MM.1S (cell line): Measurements from ENCODE around the gene ADGRV1.

ENCODE experiments used
- DNase-seq: peaks from one replicate; pipeline ENCODE4 v3.0.0-alpha.2; 2015
- H2AFZ ChIP-seq: fragments of 300-600 bp; sonication (generic); 2 replicates; pipeline ENCODE4 v1.6.0; 2016; ENCODE audit warnings: antibody characterized with exemption, low read length
- H3F3A ChIP-seq: fragments of 300-600 bp; sonication (generic); 2 replicates; pipeline ENCODE4 v1.6.1; 2016; ENCODE audit warnings: mild to moderate bottlenecking, antibody characterized with exemption, low read length, moderate library complexity, mixed read lengths; ENCODE audit not compliant: insufficient read depth
- H3K27ac ChIP-seq: fragments of 300-600 bp; sonication (generic); 2 replicates; pipeline ENCODE4 v1.5.1; 2016; ENCODE audit warnings: mild to moderate bottlenecking, low read length
- H3K27me3 ChIP-seq: fragments of 300-600 bp; sonication (generic); replicated peaks from 2 replicates; pipeline ENCODE4 v1.6.0; 2016; ENCODE audit warnings: low read length; ENCODE audit not compliant: insufficient read depth
- H3K36me3 ChIP-seq: fragments of 300-600 bp; sonication (generic); replicated peaks from 2 replicates; pipeline ENCODE4 v1.6.1; 2016; ENCODE audit warnings: mild to moderate bottlenecking, low read length, mixed read lengths; ENCODE audit not compliant: insufficient read depth
- H3K4me1 ChIP-seq: fragments of 300-600 bp; sonication (generic); 2 replicates; pipeline ENCODE4 v1.6.1; 2016; ENCODE audit warnings: low read length, mixed read lengths
- H3K4me2 ChIP-seq: fragments of 300-600 bp; sonication (generic); 2 replicates; pipeline ENCODE4 v1.6.0; 2016; ENCODE audit warnings: low read depth, low read length
- H3K4me3 ChIP-seq: fragments of 300-600 bp; sonication (generic); 2 replicates; pipeline ENCODE4 v1.5.1; 2016; ENCODE audit warnings: low read length, mixed read lengths
- H3K79me2 ChIP-seq: fragments of 300-600 bp; sonication (generic); 2 replicates; pipeline ENCODE4 v1.6.1; 2016; ENCODE audit warnings: mixed run types, low read length, mixed read lengths
- H3K9ac ChIP-seq: fragments of 300-600 bp; sonication (generic); 2 replicates; pipeline ENCODE4 v1.6.1; 2016; ENCODE audit warnings: low read length, mixed read lengths
- H3K9me2 ChIP-seq: fragments of 300-600 bp; sonication (generic); replicated peaks from 2 replicates; pipeline ENCODE4 v1.6.1; 2016; ENCODE audit warnings: mild to moderate bottlenecking, low read length, mixed read lengths; ENCODE audit not compliant: insufficient read depth
- H3K9me3 ChIP-seq: fragments of 300-600 bp; sonication (generic); replicated peaks from 2 replicates; pipeline ENCODE4 v1.6.1; 2016; ENCODE audit warnings: mild to moderate bottlenecking, low read length, mixed read lengths; ENCODE audit not compliant: insufficient read depth
- H4K20me1 ChIP-seq: fragments of 300-600 bp; sonication (generic); 2 replicates; pipeline ENCODE4 v1.6.1; 2016; ENCODE audit warnings: mild to moderate bottlenecking, low read length, moderate library complexity, mixed read lengths; ENCODE audit not compliant: insufficient read depth
- EZH2 ChIP-seq: fragments of 300-600 bp; sonication (generic); optimal IDR thresholded peaks from 2 replicates; pipeline ENCODE3; 2017; ENCODE audit warnings: low read depth, mild to moderate bottlenecking, antibody characterized with exemption, low read length, mixed read lengths
- EZH2phosphoT487 ChIP-seq: fragments of 300-600 bp; sonication (generic); IDR thresholded peaks from 2 replicates; pipeline ENCODE4 v1.6.1; 2018; ENCODE audit warnings: antibody characterized with exemption, low read length
- TF ChIP-seq, protein P1 (sequence below): fragments of 300-600 bp; sonication (generic); IDR thresholded peaks from 2 replicates; pipeline ENCODE4 v1.5.1; 2016; ENCODE audit warnings: antibody characterized with exemption, low read length, mixed read lengths

Gene ADGRV1

DNA sequence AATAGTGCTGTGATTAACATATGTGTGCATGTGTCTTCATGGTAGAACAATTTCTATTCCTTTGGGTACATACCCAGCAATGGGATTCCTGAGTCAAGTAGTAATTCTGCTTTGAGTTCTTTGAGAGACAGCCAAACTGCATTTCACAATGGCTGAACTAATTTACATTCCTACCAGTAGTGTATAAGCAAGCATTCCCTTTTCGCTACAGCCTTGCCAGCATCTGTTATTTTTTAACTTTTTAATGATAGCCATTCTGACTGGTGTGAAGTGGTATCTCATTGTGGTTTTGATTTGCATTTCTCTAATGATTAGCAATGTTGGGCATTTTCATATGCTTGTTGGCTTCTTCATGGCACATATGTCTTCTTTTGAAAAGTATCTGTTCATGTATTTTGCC is 516.0 kb downstream of the ADGRV1 start:
- Histone ChIP-seq H3K4me1 (no peaks in the 10 kb centered on the region), H4K20me1 (no peaks in the 10 kb centered on the region), H3K9me3 (no peaks in the 10 kb centered on the region), H3K4me2 (no peak overlapping the region), H3K4me3 (no peak overlapping the region), H3K36me3 (no peaks in the 10 kb centered on the region), H3K27ac (no peak overlapping the region), H3F3A (no peaks in the 10 kb centered on the region), H3K27me3 (no peaks in the 10 kb centered on the region), H3K9me2 (no peaks in the 10 kb centered on the region), H3K79me2 (no peaks in the 10 kb centered on the region), H3K9ac (no peak overlapping the region), H2AFZ (no peak overlapping the region)
- DNase-seq = no peak
- no peak for TF ChIP-seq EZH2
- TF ChIP-seq, protein P1, sequence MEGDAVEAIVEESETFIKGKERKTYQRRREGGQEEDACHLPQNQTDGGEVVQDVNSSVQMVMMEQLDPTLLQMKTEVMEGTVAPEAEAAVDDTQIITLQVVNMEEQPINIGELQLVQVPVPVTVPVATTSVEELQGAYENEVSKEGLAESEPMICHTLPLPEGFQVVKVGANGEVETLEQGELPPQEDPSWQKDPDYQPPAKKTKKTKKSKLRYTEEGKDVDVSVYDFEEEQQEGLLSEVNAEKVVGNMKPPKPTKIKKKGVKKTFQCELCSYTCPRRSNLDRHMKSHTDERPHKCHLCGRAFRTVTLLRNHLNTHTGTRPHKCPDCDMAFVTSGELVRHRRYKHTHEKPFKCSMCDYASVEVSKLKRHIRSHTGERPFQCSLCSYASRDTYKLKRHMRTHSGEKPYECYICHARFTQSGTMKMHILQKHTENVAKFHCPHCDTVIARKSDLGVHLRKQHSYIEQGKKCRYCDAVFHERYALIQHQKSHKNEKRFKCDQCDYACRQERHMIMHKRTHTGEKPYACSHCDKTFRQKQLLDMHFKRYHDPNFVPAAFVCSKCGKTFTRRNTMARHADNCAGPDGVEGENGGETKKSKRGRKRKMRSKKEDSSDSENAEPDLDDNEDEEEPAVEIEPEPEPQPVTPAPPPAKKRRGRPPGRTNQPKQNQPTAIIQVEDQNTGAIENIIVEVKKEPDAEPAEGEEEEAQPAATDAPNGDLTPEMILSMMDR = no peak
- no peak for TF ChIP-seq EZH2phosphoT487

DNA sequence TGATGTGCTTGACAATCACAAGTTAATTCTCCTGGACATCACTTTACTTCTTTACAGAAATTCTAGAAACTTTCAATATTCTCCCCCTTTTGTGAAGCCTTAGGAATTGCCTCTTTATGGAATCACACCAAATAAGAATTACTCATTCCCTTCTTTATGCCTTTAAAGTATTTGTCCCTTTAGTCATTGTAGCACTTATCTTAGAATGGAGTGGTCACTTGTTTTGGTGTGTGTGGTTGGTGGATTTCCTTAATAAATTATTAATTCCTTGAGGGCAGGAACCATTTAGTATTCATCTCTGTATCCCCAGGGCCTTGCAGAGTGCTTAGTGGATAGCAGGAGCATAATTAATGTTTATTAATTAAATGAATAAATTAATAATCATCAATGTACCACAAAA is 517.5 kb downstream of the ADGRV1 start:
- H3K4me1 ChIP-seq = no peaks in the 10 kb centered on the region
- no peak for DNase-seq
- H4K20me1 ChIP-seq = no peaks in the 10 kb centered on the region
- no peaks in the 10 kb centered on the region for H3K9me3 ChIP-seq
- H3F3A ChIP-seq = no peaks in the 10 kb centered on the region
- no peaks in the 10 kb centered on the region for H3K27me3 ChIP-seq
- no peak overlapping the region for H3K27ac ChIP-seq
- H3K9ac ChIP-seq = no peak overlapping the region
- no peak overlapping the region for H3K4me3 ChIP-seq
- H3K4me2 ChIP-seq = no peak overlapping the region
- TF ChIP-seq, protein P1 = no peak
- TF ChIP-seq EZH2phosphoT487 = no peak
- no peaks in the 10 kb centered on the region for H3K36me3 ChIP-seq
- no peak overlapping the region for H2AFZ ChIP-seq
- H3K9me2 ChIP-seq = no peaks in the 10 kb centered on the region
- no peaks in the 10 kb centered on the region for H3K79me2 ChIP-seq

DNA sequence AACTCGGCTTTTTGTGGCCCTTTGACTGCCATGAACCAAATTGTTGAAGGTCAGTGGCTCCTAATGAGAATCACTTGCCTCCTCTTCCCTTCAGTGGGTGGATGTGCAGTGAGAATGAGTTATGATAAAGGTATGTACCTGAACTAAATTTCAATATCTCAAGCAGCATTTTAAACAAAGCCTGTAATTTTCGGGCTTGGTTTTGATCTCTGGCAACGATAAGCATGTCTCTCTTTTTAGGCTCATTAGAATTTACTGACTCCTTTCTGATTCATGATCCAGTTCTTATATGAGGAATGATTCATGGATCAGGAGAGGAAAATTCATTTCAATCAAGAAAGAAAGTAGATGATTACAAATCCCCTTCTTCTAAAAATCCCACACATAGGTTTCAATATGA is 519.0 kb downstream of the ADGRV1 start:
- Histone ChIP-seq H3K9me3 (no peaks in the 10 kb centered on the region), H3K4me3 (no peak overlapping the region), H2AFZ (no peak overlapping the region), H4K20me1 (no peaks in the 10 kb centered on the region), H3K4me2 (no peak overlapping the region), H3K4me1 (no peaks in the 10 kb centered on the region), H3K79me2 (no peaks in the 10 kb centered on the region), H3K9ac (no peak overlapping the region), H3K27ac (no peak overlapping the region), H3F3A (no peaks in the 10 kb centered on the region), H3K27me3 (no peaks in the 10 kb centered on the region), H3K36me3 (no peaks in the 10 kb centered on the region), H3K9me2 (no peaks in the 10 kb centered on the region)
- DNase-seq = no peak
- TF ChIP-seq EZH2phosphoT487 = no peak
- no peak for TF ChIP-seq EZH2
- TF ChIP-seq, protein P1 = no peak

DNA sequence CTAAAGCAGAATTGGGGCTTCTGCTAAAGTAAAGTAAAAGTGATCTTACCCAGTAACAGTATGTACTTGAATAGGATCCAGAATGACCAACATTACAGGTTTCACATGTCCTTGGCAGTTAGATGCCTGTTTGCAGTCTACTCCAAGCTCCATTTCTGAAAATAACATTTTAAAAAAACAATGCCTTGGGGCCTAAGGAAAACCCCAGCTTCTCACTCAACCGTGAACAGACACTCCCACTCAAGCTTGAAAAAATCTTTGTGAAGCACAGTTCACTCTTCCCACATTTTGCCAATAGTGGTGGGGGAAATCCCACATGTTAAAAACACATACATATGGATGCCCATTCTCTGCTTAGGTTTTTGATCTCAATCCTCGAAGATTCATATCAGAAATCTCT is 520.4 kb downstream of the ADGRV1 start:
- Histone ChIP-seq H4K20me1 (no peaks in the 10 kb centered on the region), H3K4me3 (no peak overlapping the region), H3K27me3 (no peaks in the 10 kb centered on the region), H3K36me3 (no peaks in the 10 kb centered on the region), H3K9me3 (no peaks in the 10 kb centered on the region), H2AFZ (no peak overlapping the region), H3K9me2 (no peaks in the 10 kb centered on the region), H3F3A (no peaks in the 10 kb centered on the region), H3K4me2 (no peak overlapping the region), H3K4me1 (no peaks in the 10 kb centered on the region), H3K27ac (no peak overlapping the region), H3K9ac (no peak overlapping the region), H3K79me2 (no peaks in the 10 kb centered on the region)
- DNase-seq = no peak
- TF ChIP-seq EZH2 (no peak), EZH2phosphoT487 (no peak)
- TF ChIP-seq, protein P1 = no peak
